Measurements from ENCODE around the gene ATP2C1.
A peak's percentile ranks its signal among the peaks of the same experiment; 100 is the strongest.

ATP2C1 gene

GRCh38 chr3:130992344-130992743 is 98.5 kb downstream of the ATP2C1 start:
- Mint-ChIP-seq H3K9me3 (no peaks in the 10 kb centered on the region), H3K36me3 (ENCODE audit: low read depth) (peaks cover 29% of the 10 kb centered on the region), H3K27ac (peak overlapping the region; percentile 4), H3K4me3 (no peak overlapping the region), H3K27me3 (ENCODE audit: low read depth, poor library complexity) (peaks cover 4% of the 10 kb centered on the region), H3K4me1 (peaks cover 22% of the 10 kb centered on the region)
- TF ChIP-seq CTCF (IDR thresholded peaks at IDR 0.05), result no peak
- DNase-seq, result no peak

GRCh38 chr3:130997289-130997688 is 103.4 kb downstream of the ATP2C1 start:
- Mint-ChIP-seq H3K27ac (peak overlapping the region; percentile 21), H3K4me3 (no peak overlapping the region), H3K9me3 (no peaks in the 10 kb centered on the region), H3K27me3 (ENCODE audit: low read depth, poor library complexity) (peaks cover 4% of the 10 kb centered on the region), H3K4me1 (peaks cover 1% of the 10 kb centered on the region), H3K36me3 (ENCODE audit: low read depth) (peaks cover 26% of the 10 kb centered on the region)
- TF ChIP-seq CTCF (IDR thresholded peaks at IDR 0.05), result no peak
- DNase-seq, result no peak

GRCh38 chr3:131001071-131001470 is 107.2 kb downstream of the ATP2C1 start:
- H3K27me3 Mint-ChIP-seq (ENCODE audit: low read depth, poor library complexity), result no peaks in the 10 kb centered on the region
- no peak overlapping the region for H3K4me3 Mint-ChIP-seq
- no peak for DNase-seq
- no peaks in the 10 kb centered on the region for H3K4me1 Mint-ChIP-seq
- peaks cover 41% of the 10 kb centered on the region for H3K36me3 Mint-ChIP-seq (ENCODE audit: low read depth)
- H3K9me3 Mint-ChIP-seq, result no peaks in the 10 kb centered on the region
- no peak overlapping the region for H3K27ac Mint-ChIP-seq
- no peak for TF ChIP-seq CTCF (IDR thresholded peaks at IDR 0.05)

- Mint-ChIP-seq H3K4me1 (no peaks in the 10 kb centered on the region), H3K27me3 (ENCODE audit: low read depth, poor library complexity) (no peaks in the 10 kb centered on the region), H3K36me3 (ENCODE audit: low read depth) (peaks cover 44% of the 10 kb centered on the region), H3K4me3 (no peak overlapping the region), H3K27ac (no peak overlapping the region), H3K9me3 (no peaks in the 10 kb centered on the region)
- no peak for TF ChIP-seq CTCF (IDR thresholded peaks at IDR 0.05)
- DNase-seq, result no peak
Observed at GRCh38 chr3:131004603-131005002, 110.7 kb downstream of the ATP2C1 start.

- Mint-ChIP-seq H3K4me3 (no peak overlapping the region), H3K9me3 (no peaks in the 10 kb centered on the region), H3K27ac (no peak overlapping the region), H3K4me1 (no peaks in the 10 kb centered on the region), H3K27me3 (ENCODE audit: low read depth, poor library complexity) (no peaks in the 10 kb centered on the region), H3K36me3 (ENCODE audit: low read depth) (peaks cover 48% of the 10 kb centered on the region)
- no peak for TF ChIP-seq CTCF (IDR thresholded peaks at IDR 0.05)
- DNase-seq, result no peak
Observed at GRCh38 chr3:131007256-131007655, 113.4 kb downstream of the ATP2C1 start.

- no peak for TF ChIP-seq CTCF (IDR thresholded peaks at IDR 0.05)
- H3K27ac Mint-ChIP-seq, result no peak overlapping the region
Observed at GRCh38 chr3:131007782-131008181, 113.9 kb downstream of the ATP2C1 start.

More at GRCh38 chr3:131007782-131008181, 113.9 kb downstream of the ATP2C1 start:
- peaks cover 48% of the 10 kb centered on the region for H3K36me3 Mint-ChIP-seq (ENCODE audit: low read depth)
- no peaks in the 10 kb centered on the region for H3K27me3 Mint-ChIP-seq (ENCODE audit: low read depth, poor library complexity)
- DNase-seq, result no peak
- no peaks in the 10 kb centered on the region for H3K9me3 Mint-ChIP-seq
- H3K4me3 Mint-ChIP-seq, result no peak overlapping the region
- H3K4me1 Mint-ChIP-seq, result no peaks in the 10 kb centered on the region

All from nephron progenitor cell (in vitro differentiated cells).